Stimulated activated naive CD8-positive, alpha-beta T cell treated with anti-CD3 and anti-CD28 coated beads, Interleukin-15, Interleukin-2, amounts not matched to agents 100 ng/mL and 50 ng/mL, for 24 hours (primary cell): ENCODE data around the gene MRC2.

Experiments
- H3K27ac Mint-ChIP-seq: one replicate; pipeline ENCODE4 v1.8.0; 2021; ENCODE audit warnings: mild to moderate bottlenecking, mixed read lengths
- H3K27me3 Mint-ChIP-seq: one replicate; pipeline ENCODE4 v1.8.0; 2021; ENCODE audit warnings: mixed read lengths
- H3K36me3 Mint-ChIP-seq: one replicate; pipeline ENCODE4 v1.8.0; 2021; ENCODE audit warnings: low read depth, mixed read lengths
- H3K4me1 Mint-ChIP-seq: one replicate; pipeline ENCODE4 v1.8.0; 2021; ENCODE audit warnings: low read depth, mixed read lengths
- H3K4me3 Mint-ChIP-seq: one replicate; pipeline ENCODE4 v1.8.0; 2021; ENCODE audit warnings: mild to moderate bottlenecking, mixed read lengths
- H3K9me3 Mint-ChIP-seq: one replicate; pipeline ENCODE4 v1.8.0; 2021; ENCODE audit warnings: mixed read lengths

The MRC2 gene

DNA sequence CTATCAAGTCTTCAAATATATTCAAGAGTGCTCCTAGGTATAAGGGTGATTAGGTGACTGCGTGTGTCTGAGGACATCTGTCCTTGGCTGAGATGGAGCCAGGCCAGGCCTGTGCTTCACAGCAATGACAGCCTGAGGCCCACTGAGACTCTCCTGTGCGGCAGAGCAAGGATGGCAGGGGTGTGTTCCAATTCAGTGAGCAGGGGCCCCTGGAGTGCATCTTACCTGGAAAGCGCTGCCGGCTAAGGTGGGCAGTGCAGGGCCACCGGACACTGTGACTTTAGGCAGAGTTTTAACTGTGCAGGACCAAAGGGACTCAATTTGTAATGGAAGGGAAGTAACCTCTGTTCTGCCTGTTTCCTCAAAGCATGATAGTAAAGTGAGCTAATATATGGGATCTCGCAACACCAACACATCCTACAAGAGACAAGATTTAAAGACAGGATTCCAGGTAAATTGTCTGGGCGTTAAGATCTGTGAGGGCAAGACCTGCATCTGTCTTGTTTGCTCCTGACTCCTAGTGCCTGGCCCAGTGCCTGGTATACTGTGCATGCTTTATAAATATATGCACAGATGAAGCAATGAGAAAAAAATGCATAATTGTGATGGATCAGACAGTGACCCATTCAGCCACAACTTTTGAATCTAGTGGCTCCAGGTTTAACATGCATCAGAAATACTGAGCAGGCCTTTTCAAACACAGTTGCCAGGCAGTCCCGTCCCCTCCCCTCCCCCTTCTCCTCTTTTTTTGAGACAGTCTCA is 86.7 kb downstream of the MRC2 start:
- Mint-ChIP-seq H3K27ac (no peak overlapping the region), H3K4me3 (no peak overlapping the region), H3K27me3 (peaks cover 22% of the 10 kb centered on the region), H3K36me3 (no peaks in the 10 kb centered on the region), H3K9me3 (no peaks in the 10 kb centered on the region), H3K4me1 (peaks cover 17% of the 10 kb centered on the region)

DNA sequence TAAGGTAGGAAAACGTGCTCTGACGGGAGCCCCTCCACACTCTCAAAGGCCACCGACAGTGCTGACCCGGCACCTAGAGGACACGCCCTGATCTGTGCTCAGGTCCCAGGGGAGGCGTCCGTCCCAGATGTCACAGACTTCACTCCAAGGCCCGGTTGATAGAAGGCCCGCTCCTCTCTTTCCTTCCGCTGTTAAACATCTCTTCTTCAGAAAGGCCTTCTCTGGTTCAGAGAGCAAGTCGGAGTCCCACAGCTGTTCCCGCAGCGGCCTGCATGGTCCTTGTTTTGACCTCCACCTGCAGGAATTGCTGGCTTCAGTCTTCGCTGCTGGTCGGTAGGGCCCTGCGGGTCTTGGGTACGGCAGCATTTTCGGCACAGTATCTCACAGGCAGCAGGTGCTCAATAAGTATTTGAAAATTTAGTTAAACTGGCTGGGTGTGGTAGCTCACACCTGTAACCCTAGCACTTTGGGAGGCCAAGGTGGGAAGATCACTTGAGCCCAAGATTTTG is 88.5 kb downstream of the MRC2 start:
- no peaks in the 10 kb centered on the region for H3K9me3 Mint-ChIP-seq
- peaks cover 29% of the 10 kb centered on the region for H3K27me3 Mint-ChIP-seq
- H3K36me3 Mint-ChIP-seq: peaks cover 4% of the 10 kb centered on the region
- H3K4me1 Mint-ChIP-seq: peaks cover 31% of the 10 kb centered on the region
- no peak overlapping the region for H3K4me3 Mint-ChIP-seq
- no peak overlapping the region for H3K27ac Mint-ChIP-seq

- peaks cover 31% of the 10 kb centered on the region for H3K4me1 Mint-ChIP-seq
- H3K9me3 Mint-ChIP-seq: no peaks in the 10 kb centered on the region
- H3K27ac Mint-ChIP-seq: no peak overlapping the region
- peaks cover 29% of the 10 kb centered on the region for H3K27me3 Mint-ChIP-seq
- H3K4me3 Mint-ChIP-seq: no peak overlapping the region
- H3K36me3 Mint-ChIP-seq: peaks cover 4% of the 10 kb centered on the region
Observed at GRCh38 chr17:62716834-62717588, 89.5 kb downstream of the MRC2 start.

- Mint-ChIP-seq H3K27me3 (peaks cover 32% of the 10 kb centered on the region), H3K4me1 (peaks cover 31% of the 10 kb centered on the region)
Observed at GRCh38 chr17:62717589-62717855, 90.1 kb downstream of the MRC2 start.

DNA sequence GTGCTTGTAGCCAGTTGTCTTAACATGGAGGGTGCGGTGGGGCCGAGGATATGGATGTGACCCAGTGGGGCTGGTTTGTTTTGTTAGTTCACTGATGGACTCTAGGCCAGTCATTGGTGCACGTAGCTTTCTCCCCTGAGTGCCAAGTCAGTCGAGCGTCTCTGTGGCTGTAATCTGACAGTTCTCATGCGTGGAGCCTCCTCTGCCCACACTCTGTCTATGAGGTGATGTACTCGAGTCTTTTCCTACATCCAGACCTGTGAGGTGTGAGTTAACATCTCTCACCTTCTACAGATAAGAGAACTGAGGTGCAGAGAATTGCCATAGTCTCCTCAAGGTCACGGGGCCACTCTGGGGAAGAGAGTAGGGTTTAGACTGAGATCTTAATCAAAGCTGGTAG is 90.4 kb downstream of the MRC2 start:
- Mint-ChIP-seq H3K27me3 (peaks cover 36% of the 10 kb centered on the region), H3K4me1 (peaks cover 31% of the 10 kb centered on the region), H3K9me3 (no peaks in the 10 kb centered on the region), H3K4me3 (no peak overlapping the region), H3K27ac (no peak overlapping the region), H3K36me3 (peaks cover 4% of the 10 kb centered on the region)

More at GRCh38 chr17:62717589-62717855, 90.1 kb downstream of the MRC2 start:
- H3K27ac Mint-ChIP-seq: no peak overlapping the region
- no peaks in the 10 kb centered on the region for H3K9me3 Mint-ChIP-seq
- no peak overlapping the region for H3K4me3 Mint-ChIP-seq
- H3K36me3 Mint-ChIP-seq: peaks cover 4% of the 10 kb centered on the region

GRCh38 chr17:62718429-62718828 is 91.0 kb downstream of the MRC2 start:
- no peaks in the 10 kb centered on the region for H3K9me3 Mint-ChIP-seq
- H3K4me3 Mint-ChIP-seq: no peak overlapping the region
- peaks cover 37% of the 10 kb centered on the region for H3K27me3 Mint-ChIP-seq
- H3K4me1 Mint-ChIP-seq: peaks cover 34% of the 10 kb centered on the region
- peaks cover 4% of the 10 kb centered on the region for H3K36me3 Mint-ChIP-seq
- no peak overlapping the region for H3K27ac Mint-ChIP-seq

DNA sequence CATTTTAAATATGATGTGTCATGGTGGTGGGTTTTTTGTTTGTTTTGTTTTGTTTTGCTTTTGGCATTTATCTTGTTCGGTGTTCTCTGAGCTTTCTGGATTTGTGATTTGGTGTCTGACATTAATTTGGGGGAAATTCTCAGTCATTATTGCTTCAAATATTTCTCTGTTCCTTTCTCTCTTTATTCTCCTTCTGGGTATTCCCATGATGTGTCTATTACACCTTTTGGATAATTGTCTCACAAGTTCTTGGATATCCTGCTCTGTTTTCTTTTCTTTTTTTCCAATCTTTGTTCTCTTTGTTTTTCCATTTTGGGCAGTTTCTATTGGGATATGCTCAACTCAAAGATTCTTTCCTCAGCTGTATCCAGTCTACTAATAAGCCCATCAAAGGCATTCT is 92.1 kb downstream of the MRC2 start:
- peaks cover 46% of the 10 kb centered on the region for H3K4me1 Mint-ChIP-seq
- peaks cover 44% of the 10 kb centered on the region for H3K27me3 Mint-ChIP-seq
- no peak overlapping the region for H3K4me3 Mint-ChIP-seq
- no peaks in the 10 kb centered on the region for H3K9me3 Mint-ChIP-seq
- no peak overlapping the region for H3K27ac Mint-ChIP-seq
- H3K36me3 Mint-ChIP-seq: peaks cover 4% of the 10 kb centered on the region

DNA sequence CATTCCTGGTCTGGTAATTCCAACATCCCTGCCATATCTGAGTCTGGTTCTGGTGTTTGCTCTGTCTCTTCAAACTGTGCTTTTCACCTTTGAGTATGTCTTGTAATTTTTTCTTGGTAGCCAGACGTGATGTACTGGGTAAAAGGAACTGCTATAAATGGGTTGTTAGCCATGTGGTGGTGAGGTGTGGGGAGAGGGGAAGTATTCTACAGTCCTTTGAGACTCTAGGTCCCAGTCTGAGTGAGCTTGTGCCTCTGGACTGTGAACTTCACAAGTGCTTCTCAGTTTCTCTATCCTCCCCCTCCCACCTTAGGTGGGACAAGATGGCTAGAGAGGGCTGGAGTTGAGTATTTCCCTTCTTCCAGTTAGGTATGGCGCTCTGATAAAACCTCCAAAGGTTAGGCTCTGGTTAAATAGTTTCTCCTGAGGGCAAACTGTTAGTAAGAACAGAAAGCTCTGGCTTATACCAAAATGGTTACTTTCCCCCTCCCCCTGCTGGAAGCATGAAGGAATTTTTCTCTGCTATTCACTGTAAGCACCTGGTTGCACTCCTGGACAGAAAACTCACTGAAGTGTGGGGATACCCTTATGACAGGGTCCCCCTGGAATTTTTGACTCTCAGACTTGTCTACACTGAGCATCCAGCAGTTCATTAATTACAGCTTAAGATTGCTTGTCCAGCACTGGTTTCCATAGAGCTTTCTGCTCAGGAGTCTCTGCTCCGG is 92.8 kb downstream of the MRC2 start:
- peaks cover 44% of the 10 kb centered on the region for H3K27me3 Mint-ChIP-seq
- H3K9me3 Mint-ChIP-seq: no peaks in the 10 kb centered on the region
- H3K4me1 Mint-ChIP-seq: peaks cover 50% of the 10 kb centered on the region
- H3K4me3 Mint-ChIP-seq: no peak overlapping the region
- no peak overlapping the region for H3K27ac Mint-ChIP-seq
- H3K36me3 Mint-ChIP-seq: peaks cover 4% of the 10 kb centered on the region

DNA sequence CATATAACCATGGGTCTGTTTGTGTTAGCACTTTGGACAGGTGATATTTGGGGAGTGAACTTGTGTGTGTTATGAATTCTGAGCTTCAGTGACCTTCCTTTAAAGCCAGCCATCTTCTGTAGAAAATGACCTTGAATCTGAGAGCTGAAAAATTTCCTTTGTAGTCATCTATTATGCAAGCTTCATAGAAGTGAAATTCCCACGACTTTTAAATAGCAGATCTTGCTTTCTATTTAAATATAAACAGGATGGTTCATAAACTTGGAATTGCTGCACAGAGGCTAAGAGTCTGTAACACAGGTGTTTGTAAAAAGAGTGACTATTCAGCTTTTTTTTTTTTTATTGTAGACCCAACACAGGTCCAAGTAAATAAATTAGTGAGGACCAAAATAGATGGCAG is 95.2 kb downstream of the MRC2 start:
- no peak overlapping the region for H3K4me3 Mint-ChIP-seq
- H3K9me3 Mint-ChIP-seq: no peaks in the 10 kb centered on the region
- peaks cover 61% of the 10 kb centered on the region for H3K27me3 Mint-ChIP-seq
- H3K4me1 Mint-ChIP-seq: peaks cover 56% of the 10 kb centered on the region
- no peak overlapping the region for H3K27ac Mint-ChIP-seq
- H3K36me3 Mint-ChIP-seq: peaks cover 4% of the 10 kb centered on the region

GRCh38 chr17:62723842-62724241 is 96.4 kb downstream of the MRC2 start:
- Mint-ChIP-seq H3K27me3 (peaks cover 63% of the 10 kb centered on the region), H3K4me1 (peaks cover 48% of the 10 kb centered on the region)

DNA sequence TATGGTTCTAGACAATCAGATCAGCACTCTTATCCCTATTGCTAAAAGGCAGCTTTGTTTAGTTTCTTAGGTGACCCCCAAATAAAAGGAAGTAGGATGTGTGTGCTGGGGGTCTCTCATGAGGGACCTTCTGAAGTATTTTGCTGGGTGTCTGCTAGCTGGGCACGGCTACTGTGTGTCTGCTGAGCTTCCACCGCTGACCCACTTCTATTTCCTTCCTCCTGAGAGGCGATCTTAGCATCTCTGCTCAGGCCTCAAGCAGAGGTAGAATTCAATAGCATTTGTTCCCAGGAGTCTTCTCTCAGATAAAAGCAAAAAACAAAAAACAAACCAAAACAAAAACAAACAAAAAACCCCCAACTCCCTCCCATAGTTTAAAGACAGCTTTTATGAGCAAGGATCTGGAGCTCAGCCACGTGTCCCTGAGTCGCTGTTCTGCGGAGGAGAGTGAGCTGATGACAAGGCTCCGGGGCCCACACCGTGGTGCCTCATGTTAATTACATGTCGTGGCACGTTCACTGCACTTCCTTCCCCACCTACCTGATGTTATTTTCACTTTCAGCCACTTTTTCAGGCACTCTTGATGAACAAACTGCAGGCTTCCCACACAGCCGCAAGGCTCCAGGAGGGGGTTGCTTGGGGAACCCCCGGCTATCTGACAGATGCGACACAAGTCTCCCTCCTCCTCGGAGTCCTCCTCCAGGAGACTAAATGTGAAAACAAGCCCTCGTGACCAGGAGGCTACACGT is 97.1 kb downstream of the MRC2 start:
- Mint-ChIP-seq H3K27me3 (peaks cover 58% of the 10 kb centered on the region), H3K36me3 (peaks cover 3% of the 10 kb centered on the region), H3K9me3 (no peaks in the 10 kb centered on the region), H3K4me3 (peak overlapping the region; percentile 24), H3K27ac (peak overlapping the region; percentile 81), H3K4me1 (peaks cover 43% of the 10 kb centered on the region)

More at GRCh38 chr17:62723842-62724241, 96.4 kb downstream of the MRC2 start:
- Mint-ChIP-seq H3K36me3 (peaks cover 4% of the 10 kb centered on the region), H3K9me3 (no peaks in the 10 kb centered on the region), H3K4me3 (no peak overlapping the region), H3K27ac (peak overlapping the region; percentile 17)

- no peak overlapping the region for H3K4me3 Mint-ChIP-seq
- H3K36me3 Mint-ChIP-seq: no peaks in the 10 kb centered on the region
- H3K9me3 Mint-ChIP-seq: no peaks in the 10 kb centered on the region
- H3K4me1 Mint-ChIP-seq: peaks cover 32% of the 10 kb centered on the region
- H3K27ac Mint-ChIP-seq: no peak overlapping the region
- peaks cover 51% of the 10 kb centered on the region for H3K27me3 Mint-ChIP-seq
Observed at GRCh38 chr17:62725791-62726249, 98.3 kb downstream of the MRC2 start.

DNA sequence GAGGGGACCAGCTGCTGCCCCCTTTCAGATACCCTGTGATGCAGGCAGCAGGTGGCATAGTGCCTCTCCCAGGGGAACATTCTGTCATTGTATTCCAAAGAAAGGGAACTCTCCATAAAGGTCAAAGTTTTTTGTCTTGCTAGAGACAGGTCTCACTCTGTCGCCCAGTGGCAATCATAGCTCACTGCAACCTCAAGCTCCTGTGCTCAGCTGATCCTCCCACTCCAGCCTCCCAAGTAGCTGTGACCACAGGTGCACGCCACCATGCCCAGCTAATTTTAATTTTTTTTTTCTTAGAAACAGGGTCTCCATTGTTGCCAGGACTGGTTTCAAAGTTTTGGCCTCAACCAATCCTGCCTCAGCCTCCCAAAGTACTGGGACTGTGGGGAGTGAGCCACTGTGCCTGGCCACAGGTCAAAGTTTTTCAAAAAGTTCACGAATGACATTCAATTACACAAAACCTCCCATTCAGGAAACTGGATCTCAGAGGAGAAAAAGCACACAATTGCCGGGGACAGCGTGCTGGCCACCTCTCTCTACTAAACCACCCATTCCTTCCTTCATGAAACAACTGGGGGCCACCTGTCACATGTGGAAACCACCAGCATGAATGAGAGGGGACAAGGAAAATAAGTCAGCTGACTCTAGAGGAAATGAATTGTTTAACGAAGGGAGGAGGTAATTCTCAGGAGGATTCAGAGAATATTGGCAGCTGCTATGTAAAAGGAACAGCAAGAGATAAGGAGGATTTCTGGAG is 100.6 kb downstream of the MRC2 start:
- Mint-ChIP-seq H3K4me3 (no peak overlapping the region), H3K9me3 (no peaks in the 10 kb centered on the region), H3K36me3 (no peaks in the 10 kb centered on the region), H3K27ac (no peak overlapping the region), H3K27me3 (peaks cover 52% of the 10 kb centered on the region), H3K4me1 (peaks cover 32% of the 10 kb centered on the region)

GRCh38 chr17:62732125-62732524 is 104.7 kb downstream of the MRC2 start:
- Mint-ChIP-seq H3K4me3 (no peak overlapping the region), H3K27me3 (peaks cover 53% of the 10 kb centered on the region), H3K4me1 (peaks cover 5% of the 10 kb centered on the region), H3K27ac (no peak overlapping the region), H3K36me3 (no peaks in the 10 kb centered on the region), H3K9me3 (no peaks in the 10 kb centered on the region)
